Stimulated activated naive B cell treated with anti-CD40 and anti-IgM and Interleukin-4, amounts not matched to agents 10 μg/mL and 1 μg/mL and 100 μg/mL, for 72 hours (primary cell): ENCODE measurements around the gene MEF2A.
A peak's percentile ranks its signal among the peaks of the same experiment; 100 is the strongest.

Source experiments
- ATAC-seq, 2 donors: fragments of 150-1000 bp; cut with Tn5 transposase; replicated peaks; 2 replicates each; pipeline ENCODE4 v1.10.0; 2021; ENCODE audit warnings: moderate library complexity in 1 of 2
- DNase-seq: peaks from one replicate; pipeline ENCODE4 v3.0.0; 2021
- H3K27ac Mint-ChIP-seq: one replicate; pipeline ENCODE4 v1.8.0; 2022; ENCODE audit warnings: mild to moderate bottlenecking, mixed read lengths
- H3K27me3 Mint-ChIP-seq, 2 donors: one replicate each; pipeline ENCODE4 v1.8.0; 2022; ENCODE audit warnings: mixed read lengths in 2 of 2
- H3K36me3 Mint-ChIP-seq, 2 donors: one replicate each; pipeline ENCODE4 v1.8.0; 2022; ENCODE audit warnings: mixed read lengths in 2 of 2, mild to moderate bottlenecking in 1 of 2
- H3K4me1 Mint-ChIP-seq, 2 donors: one replicate each; pipeline ENCODE4 v1.8.0; 2022; ENCODE audit warnings: mixed read lengths in 2 of 2, mild to moderate bottlenecking in 1 of 2
- H3K4me3 Mint-ChIP-seq, 2 donors: one replicate each; pipeline ENCODE4 v1.8.0; 2022; ENCODE audit warnings: mild to moderate bottlenecking in 2 of 2, mixed read lengths in 2 of 2, moderate library complexity in 1 of 2
- H3K9me3 Mint-ChIP-seq, 2 donors: one replicate each; pipeline ENCODE4 v1.8.0; 2022; ENCODE audit warnings: mixed read lengths in 2 of 2, mild to moderate bottlenecking in 1 of 2

MEF2A gene

DNA sequence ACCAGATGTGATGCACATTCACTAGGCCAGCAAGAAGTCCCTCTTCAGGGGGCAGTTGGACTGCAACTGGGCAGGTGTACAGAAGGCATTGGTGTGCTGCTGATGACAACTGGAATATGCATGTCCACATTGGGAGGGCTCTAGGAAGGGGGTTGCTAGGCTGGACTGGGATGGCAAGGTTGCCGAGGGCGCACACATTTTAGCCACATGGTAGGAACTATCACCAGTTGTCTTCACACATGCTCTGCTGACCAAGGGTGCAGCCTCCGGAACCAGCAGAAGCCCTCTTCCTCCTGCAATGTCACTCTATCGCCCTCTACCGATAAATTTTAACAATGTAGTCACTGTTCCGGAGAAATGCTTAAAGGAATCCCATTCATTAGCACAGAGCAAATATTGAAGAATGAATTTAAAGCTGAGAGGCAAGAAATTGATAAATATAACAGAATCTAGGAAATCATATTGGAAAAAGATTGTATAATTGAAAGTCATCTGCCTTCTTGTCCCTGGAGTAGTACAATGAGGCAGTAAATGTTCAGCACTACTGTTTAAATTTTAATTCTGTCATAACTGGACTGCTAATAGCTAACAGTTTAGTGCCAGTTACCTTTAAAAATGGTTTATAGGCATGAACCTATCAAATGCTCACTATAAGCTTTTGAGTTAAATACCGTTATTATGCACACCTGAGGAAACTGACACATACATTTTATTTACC, 190.1 kb downstream of the MEF2A start:
- DNase-seq, result peak; percentile 23
- Mint-ChIP-seq H3K9me3 (no peaks in the 10 kb centered on the region), H3K27me3 (no peaks in the 10 kb centered on the region)

DNA sequence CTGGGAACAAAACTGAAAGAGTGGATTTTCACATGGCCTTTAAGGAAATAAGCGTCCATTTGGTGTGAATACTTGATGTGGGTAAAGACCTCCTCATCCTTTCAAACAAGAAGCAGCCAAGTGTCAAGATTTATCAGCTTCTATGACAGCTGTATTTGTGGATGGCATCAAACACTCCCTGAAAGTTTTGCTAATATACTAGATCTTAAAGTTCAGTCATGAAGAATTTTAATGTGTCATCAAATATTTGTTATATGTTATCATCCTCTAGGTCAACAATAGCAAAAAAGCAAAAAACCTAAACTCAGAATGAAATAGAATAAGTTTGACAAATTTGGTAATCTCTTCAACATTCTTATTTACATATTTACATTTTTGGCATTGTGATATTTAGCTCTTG, 196.5 kb downstream of the MEF2A start:
- H3K9me3 Mint-ChIP-seq, result no peaks in the 10 kb centered on the region
- no peak overlapping the region for H3K27ac Mint-ChIP-seq
- H3K4me1 Mint-ChIP-seq, result no peaks in the 10 kb centered on the region
- ATAC-seq (no peak), DNase-seq (no peak)
- H3K36me3 Mint-ChIP-seq, result no peaks in the 10 kb centered on the region
- no peaks in the 10 kb centered on the region for H3K27me3 Mint-ChIP-seq
- no peak overlapping the region for H3K4me3 Mint-ChIP-seq

More for the DNA sequence above, 190.1 kb downstream of the MEF2A start:
- Mint-ChIP-seq H3K4me3 (no peak overlapping the region), H3K27ac (no peak overlapping the region), H3K36me3 (no peaks in the 10 kb centered on the region), H3K4me1 (peaks cover 6 to 11% of the 10 kb centered on the region in 2 donors)
- ATAC-seq, result peak; percentile 93 to 97

DNA sequence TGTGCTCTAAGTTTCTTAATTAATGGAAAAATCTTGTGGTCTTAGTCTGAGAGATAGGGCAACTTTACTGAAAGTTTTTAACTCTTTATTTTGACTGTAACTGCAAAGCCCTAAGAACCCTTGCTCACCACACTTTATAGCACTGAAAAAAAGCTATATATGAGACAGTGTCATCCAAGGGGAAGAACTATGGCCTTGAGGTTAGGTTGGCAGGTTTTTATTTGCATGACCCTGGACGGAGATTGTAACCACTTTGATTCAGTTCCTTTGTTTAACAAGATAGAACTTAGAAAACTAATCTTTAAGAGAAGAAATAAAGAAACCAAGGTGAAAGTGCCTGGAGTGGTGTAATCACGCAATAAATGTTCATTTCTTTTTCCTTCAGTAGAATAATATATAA, 198.0 kb downstream of the MEF2A start:
- Mint-ChIP-seq H3K4me1 (no peaks in the 10 kb centered on the region), H3K4me3 (no peak overlapping the region), H3K36me3 (no peaks in the 10 kb centered on the region), H3K9me3 (no peaks in the 10 kb centered on the region), H3K27ac (no peak overlapping the region), H3K27me3 (no peaks in the 10 kb centered on the region)
- DNase-seq (no peak), ATAC-seq (peak; percentile 67 to 90)

DNA sequence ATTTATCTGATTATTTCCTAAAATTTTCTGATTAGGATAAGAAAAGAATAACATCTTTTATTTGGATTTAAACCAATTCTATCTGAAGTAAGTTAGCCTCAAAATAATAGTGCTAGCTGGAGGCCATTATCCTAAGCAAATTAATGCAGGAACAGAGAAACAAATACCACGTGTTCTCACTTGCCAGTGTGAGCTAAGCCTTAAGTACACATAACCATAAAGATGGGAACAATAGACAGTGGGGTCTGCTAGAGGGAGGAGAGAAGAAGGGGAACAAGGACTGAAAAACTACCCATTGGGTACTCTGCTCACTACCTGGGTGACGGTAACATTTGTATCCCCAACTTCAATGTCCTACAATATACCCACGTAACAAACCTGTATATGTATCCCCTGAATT, 198.7 kb downstream of the MEF2A start:
- Mint-ChIP-seq H3K9me3 (no peaks in the 10 kb centered on the region), H3K4me1 (no peaks in the 10 kb centered on the region), H3K27ac (no peak overlapping the region), H3K27me3 (no peaks in the 10 kb centered on the region), H3K4me3 (no peak overlapping the region), H3K36me3 (no peaks in the 10 kb centered on the region)
- DNase-seq, result no peak
- ATAC-seq, result no peak
